Progenitor cell of endocrine pancreas (in vitro differentiated cells): ENCODE results near the gene C19orf85. TPM values are rescaled to one million over a fixed set of nuclear protein-coding genes. Genes with fewer than 3 reads are reported as not detected.
A peak's percentile ranks its signal among the peaks of the same experiment; 100 is the strongest.

Source experiments
- DNase-seq: peaks from one replicate; pipeline ENCODE4 v3.0.0; 2021; ENCODE audit warnings: low spot score; ENCODE audit not compliant: unreplicated experiment
- H3K27ac Mint-ChIP-seq: 2 replicates; pipeline ENCODE4 v1.8.0; 2021; ENCODE audit warnings: mild to moderate bottlenecking, moderate library complexity, mixed read lengths
- H3K27me3 Mint-ChIP-seq: 2 replicates; pipeline ENCODE4 v1.8.0; 2021; ENCODE audit warnings: mixed read lengths
- H3K36me3 Mint-ChIP-seq: 2 replicates; pipeline ENCODE4 v1.8.0; 2022; ENCODE audit warnings: mixed read lengths; ENCODE audit not compliant: insufficient read depth
- H3K4me1 Mint-ChIP-seq: 2 replicates; pipeline ENCODE4 v1.8.0; 2021; ENCODE audit warnings: low read depth, mixed read lengths
- H3K4me3 Mint-ChIP-seq: 2 replicates; pipeline ENCODE4 v1.8.0; 2021; ENCODE audit warnings: low read depth, mild to moderate bottlenecking, moderate library complexity, mixed read lengths
- H3K9me3 Mint-ChIP-seq: 2 replicates; pipeline ENCODE4 v1.8.0; 2021; ENCODE audit warnings: low read depth, mixed read lengths
- total RNA-seq: library from RNA; stranded (reverse); gene quantifications from 2 replicates; pipeline ENCODE4 v1.2.1, GENCODE V29; 2021
- TF ChIP-seq, protein P1 (sequence below): fragments of 200-600 bp; sonication (generic); IDR thresholded peaks from one replicate; pipeline ENCODE4 v1.5.0; 2021; ENCODE audit warnings: antibody characterized with exemption, mild to moderate bottlenecking; ENCODE audit not compliant: unreplicated experiment

Gene C19orf85
- total RNA-seq, 1 donor from 2014 or later, result not detected

DNA sequence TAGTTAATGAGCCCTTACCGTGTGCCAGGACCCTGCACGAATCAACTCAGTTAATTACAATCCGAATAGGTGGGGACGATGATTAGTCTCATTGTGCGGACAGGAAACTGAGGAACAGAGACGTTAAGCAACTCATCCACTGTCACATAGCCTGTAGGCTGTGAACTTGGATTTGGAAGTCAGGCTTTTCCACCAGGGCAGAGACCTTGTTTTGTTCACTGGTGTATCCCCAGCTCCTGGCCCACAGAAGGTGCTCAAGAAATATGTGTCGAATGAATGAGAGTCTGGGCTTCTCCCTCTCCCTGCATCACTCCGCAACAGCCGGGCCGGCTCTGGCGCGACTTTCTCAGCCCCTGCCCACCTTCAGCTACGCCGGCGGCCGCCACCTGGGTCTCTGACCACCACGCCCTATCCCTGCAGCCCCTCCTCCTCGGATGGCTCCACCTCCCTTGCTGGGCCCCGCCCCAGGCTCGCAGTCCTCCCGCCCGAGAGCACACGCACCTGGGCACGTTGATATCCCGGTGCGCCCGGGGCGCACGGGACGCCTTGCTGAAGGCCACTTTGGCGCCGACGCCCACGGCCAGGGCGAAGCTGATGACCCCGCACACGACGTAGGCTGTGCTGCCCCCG is 22.7 kb downstream of the C19orf85 start:
- H3K4me1 Mint-ChIP-seq, result no peaks in the 10 kb centered on the region
- TF ChIP-seq, protein P1, sequence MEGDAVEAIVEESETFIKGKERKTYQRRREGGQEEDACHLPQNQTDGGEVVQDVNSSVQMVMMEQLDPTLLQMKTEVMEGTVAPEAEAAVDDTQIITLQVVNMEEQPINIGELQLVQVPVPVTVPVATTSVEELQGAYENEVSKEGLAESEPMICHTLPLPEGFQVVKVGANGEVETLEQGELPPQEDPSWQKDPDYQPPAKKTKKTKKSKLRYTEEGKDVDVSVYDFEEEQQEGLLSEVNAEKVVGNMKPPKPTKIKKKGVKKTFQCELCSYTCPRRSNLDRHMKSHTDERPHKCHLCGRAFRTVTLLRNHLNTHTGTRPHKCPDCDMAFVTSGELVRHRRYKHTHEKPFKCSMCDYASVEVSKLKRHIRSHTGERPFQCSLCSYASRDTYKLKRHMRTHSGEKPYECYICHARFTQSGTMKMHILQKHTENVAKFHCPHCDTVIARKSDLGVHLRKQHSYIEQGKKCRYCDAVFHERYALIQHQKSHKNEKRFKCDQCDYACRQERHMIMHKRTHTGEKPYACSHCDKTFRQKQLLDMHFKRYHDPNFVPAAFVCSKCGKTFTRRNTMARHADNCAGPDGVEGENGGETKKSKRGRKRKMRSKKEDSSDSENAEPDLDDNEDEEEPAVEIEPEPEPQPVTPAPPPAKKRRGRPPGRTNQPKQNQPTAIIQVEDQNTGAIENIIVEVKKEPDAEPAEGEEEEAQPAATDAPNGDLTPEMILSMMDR, result no peak
- no peak for DNase-seq
- H3K27ac Mint-ChIP-seq, result no peak overlapping the region
- no peaks in the 10 kb centered on the region for H3K36me3 Mint-ChIP-seq
- H3K4me3 Mint-ChIP-seq, result no peak overlapping the region
- no peaks in the 10 kb centered on the region for H3K9me3 Mint-ChIP-seq
- peaks cover 82% of the 10 kb centered on the region for H3K27me3 Mint-ChIP-seq

DNA sequence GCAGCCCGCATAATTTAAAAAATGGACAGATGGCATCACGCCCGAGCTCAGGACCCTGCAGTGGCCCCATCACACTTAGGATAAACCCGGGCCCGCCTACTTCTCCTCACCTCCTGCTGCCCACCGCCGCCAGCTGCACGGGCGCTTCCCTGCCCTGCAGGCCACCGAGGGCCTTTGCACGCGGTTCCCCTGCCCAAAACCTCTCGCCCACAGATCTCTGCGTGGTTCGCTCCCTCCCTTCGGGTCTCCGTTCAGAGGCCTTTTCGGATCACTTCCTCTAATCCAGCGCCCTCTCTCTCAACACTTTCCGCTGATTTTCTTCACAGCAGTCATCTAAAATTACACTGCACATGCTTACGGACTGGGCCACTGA is 23.2 kb downstream of the C19orf85 start:
- H3K4me1 Mint-ChIP-seq, result no peaks in the 10 kb centered on the region
- H3K36me3 Mint-ChIP-seq, result no peaks in the 10 kb centered on the region
- H3K27me3 Mint-ChIP-seq, result peaks cover 84% of the 10 kb centered on the region
- H3K4me3 Mint-ChIP-seq, result no peak overlapping the region
- H3K9me3 Mint-ChIP-seq, result no peaks in the 10 kb centered on the region
- TF ChIP-seq, protein P1, result no peak
- no peak for DNase-seq
- H3K27ac Mint-ChIP-seq, result no peak overlapping the region

DNA sequence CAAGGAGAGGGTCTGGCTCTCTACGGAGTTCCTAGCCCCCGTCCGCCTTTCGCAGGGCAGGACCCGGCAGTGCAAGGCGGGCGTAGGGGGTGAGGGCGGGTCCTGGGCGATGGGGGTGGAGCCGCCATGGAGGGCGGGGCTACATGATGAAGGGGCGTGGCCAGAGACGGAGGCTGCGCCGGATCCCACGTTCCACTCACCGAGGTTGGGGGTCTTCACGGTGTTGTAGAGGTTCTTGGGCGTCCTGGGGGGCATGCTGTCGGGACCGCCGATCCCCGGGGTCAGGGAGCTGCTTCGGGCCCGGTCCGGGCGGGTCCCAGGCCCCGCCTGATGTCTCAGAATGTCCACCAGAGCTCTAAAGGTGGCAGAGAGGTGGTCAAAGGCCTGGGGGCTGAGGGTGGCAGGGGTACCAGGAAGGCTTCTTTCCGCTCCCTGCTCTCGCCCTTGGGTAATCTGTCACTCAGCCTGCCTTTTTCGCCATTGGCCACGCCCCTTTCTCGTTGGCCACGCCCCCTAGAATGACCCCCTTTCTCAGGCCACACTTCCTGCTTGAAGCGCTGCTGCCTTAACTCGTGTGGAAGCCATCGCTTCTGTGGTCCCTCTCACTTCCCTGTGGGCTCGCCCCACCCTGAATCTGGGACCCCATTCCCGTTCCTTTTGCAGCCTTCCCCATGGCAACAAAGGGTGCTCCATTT is 24.0 kb downstream of the C19orf85 start:
- Mint-ChIP-seq H3K27ac (no peak overlapping the region), H3K27me3 (peaks cover 77% of the 10 kb centered on the region), H3K9me3 (no peaks in the 10 kb centered on the region), H3K4me3 (no peak overlapping the region), H3K36me3 (no peaks in the 10 kb centered on the region), H3K4me1 (no peaks in the 10 kb centered on the region)
- DNase-seq, result no peak
- TF ChIP-seq, protein P1, result no peak

DNA sequence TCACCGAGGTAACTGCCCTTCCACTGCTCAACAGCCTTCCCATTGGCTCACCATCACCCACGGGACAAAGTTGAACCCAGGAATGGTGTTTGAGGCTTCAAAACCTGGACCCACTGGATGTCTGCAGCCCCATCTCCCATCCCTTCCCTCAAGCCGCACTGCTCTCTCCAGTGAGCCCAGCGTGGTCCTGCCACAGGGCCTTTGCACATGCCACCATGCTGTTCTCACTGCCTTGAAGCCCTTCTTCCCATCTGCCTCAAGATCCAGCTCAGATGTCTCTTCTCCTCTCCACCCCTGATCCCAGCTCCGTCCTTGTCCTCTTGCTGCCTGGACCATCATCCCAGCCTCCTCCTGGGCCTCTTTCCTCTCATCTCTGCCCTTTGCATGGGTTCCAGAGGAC is 25.5 kb downstream of the C19orf85 start:
- peaks cover 61% of the 10 kb centered on the region for H3K27me3 Mint-ChIP-seq
- H3K36me3 Mint-ChIP-seq, result no peaks in the 10 kb centered on the region
- H3K9me3 Mint-ChIP-seq, result no peaks in the 10 kb centered on the region
- H3K27ac Mint-ChIP-seq, result no peak overlapping the region
- H3K4me1 Mint-ChIP-seq, result no peaks in the 10 kb centered on the region
- no peak for DNase-seq
- no peak overlapping the region for H3K4me3 Mint-ChIP-seq
- TF ChIP-seq, protein P1, result no peak

DNA sequence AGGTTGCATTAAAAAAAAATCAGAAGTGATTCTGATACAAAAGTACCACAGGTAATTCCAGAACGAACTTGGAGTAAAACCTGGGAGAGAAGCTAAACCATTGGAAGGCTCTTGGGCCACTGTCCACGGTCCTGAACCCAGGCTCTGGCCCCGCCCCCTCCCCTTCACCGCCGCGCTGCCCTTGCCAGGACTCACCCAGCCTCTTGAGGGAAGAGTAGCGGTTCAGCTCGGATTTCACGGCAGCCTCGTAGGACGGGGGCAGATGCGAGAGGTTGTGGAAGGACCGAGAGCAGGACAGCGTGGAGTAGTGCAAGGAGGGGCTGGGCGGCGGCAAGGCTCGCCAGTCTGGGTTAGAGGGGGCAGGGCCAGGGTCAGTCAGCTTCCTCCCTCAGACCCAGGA is 27.1 kb downstream of the C19orf85 start:
- TF ChIP-seq, protein P1, result no peak
- no peaks in the 10 kb centered on the region for H3K36me3 Mint-ChIP-seq
- H3K9me3 Mint-ChIP-seq, result no peaks in the 10 kb centered on the region
- H3K4me1 Mint-ChIP-seq, result no peaks in the 10 kb centered on the region
- H3K27me3 Mint-ChIP-seq, result peaks cover 52% of the 10 kb centered on the region
- no peak overlapping the region for H3K27ac Mint-ChIP-seq
- peak; percentile 67 for DNase-seq
- no peak overlapping the region for H3K4me3 Mint-ChIP-seq
